ENCODE results near the gene C6orf141. TPM values are rescaled to one million over a fixed set of nuclear protein-coding genes. Genes with fewer than 3 reads are reported as not detected.

C6orf141 gene
- total and polyA plus RNA-seq, 2 experiments from 2014 or later: 5.2 to 6.4 TPM

DNA sequence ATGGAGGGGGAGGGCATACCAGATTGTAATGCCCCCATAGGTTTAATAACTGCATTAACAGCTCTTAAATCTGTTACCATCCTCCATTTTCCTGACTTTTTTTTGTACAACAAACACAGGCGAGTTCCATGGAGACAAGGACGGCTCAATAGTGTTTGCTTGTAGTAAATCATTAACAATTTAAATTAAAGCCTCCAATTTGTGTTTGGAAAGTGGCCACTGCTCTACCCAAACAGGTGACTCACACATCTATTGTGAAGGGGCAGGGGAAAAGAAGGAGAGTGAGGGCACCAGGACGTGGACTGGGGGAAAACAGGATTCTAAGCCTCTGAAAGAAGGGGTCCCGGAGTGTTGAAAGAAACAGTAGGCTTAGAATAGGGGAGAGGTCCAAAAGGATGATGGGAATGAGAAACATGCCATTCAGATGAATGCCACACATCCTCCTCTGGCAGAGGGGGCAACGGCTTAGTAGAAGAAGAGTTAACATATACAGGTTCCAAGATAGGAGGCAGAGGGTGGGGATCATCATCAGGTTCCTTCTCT, 43.8 kb upstream of the C6orf141 start:
- TF ChIP-seq CREB1 (CRISPR knock-in tag; IDR thresholded peaks at IDR 0.05; ENCODE audit: low read depth): no peak
- TF ChIP-seq EZH2phosphoT487 (IDR thresholded peaks at IDR 0.05; ENCODE audit: unreplicated experiment): no peak
- no peak for TF ChIP-seq NANOG (IDR thresholded peaks at IDR 0.05; ENCODE audit: borderline replicate concordance)
- TF ChIP-seq, protein P1, sequence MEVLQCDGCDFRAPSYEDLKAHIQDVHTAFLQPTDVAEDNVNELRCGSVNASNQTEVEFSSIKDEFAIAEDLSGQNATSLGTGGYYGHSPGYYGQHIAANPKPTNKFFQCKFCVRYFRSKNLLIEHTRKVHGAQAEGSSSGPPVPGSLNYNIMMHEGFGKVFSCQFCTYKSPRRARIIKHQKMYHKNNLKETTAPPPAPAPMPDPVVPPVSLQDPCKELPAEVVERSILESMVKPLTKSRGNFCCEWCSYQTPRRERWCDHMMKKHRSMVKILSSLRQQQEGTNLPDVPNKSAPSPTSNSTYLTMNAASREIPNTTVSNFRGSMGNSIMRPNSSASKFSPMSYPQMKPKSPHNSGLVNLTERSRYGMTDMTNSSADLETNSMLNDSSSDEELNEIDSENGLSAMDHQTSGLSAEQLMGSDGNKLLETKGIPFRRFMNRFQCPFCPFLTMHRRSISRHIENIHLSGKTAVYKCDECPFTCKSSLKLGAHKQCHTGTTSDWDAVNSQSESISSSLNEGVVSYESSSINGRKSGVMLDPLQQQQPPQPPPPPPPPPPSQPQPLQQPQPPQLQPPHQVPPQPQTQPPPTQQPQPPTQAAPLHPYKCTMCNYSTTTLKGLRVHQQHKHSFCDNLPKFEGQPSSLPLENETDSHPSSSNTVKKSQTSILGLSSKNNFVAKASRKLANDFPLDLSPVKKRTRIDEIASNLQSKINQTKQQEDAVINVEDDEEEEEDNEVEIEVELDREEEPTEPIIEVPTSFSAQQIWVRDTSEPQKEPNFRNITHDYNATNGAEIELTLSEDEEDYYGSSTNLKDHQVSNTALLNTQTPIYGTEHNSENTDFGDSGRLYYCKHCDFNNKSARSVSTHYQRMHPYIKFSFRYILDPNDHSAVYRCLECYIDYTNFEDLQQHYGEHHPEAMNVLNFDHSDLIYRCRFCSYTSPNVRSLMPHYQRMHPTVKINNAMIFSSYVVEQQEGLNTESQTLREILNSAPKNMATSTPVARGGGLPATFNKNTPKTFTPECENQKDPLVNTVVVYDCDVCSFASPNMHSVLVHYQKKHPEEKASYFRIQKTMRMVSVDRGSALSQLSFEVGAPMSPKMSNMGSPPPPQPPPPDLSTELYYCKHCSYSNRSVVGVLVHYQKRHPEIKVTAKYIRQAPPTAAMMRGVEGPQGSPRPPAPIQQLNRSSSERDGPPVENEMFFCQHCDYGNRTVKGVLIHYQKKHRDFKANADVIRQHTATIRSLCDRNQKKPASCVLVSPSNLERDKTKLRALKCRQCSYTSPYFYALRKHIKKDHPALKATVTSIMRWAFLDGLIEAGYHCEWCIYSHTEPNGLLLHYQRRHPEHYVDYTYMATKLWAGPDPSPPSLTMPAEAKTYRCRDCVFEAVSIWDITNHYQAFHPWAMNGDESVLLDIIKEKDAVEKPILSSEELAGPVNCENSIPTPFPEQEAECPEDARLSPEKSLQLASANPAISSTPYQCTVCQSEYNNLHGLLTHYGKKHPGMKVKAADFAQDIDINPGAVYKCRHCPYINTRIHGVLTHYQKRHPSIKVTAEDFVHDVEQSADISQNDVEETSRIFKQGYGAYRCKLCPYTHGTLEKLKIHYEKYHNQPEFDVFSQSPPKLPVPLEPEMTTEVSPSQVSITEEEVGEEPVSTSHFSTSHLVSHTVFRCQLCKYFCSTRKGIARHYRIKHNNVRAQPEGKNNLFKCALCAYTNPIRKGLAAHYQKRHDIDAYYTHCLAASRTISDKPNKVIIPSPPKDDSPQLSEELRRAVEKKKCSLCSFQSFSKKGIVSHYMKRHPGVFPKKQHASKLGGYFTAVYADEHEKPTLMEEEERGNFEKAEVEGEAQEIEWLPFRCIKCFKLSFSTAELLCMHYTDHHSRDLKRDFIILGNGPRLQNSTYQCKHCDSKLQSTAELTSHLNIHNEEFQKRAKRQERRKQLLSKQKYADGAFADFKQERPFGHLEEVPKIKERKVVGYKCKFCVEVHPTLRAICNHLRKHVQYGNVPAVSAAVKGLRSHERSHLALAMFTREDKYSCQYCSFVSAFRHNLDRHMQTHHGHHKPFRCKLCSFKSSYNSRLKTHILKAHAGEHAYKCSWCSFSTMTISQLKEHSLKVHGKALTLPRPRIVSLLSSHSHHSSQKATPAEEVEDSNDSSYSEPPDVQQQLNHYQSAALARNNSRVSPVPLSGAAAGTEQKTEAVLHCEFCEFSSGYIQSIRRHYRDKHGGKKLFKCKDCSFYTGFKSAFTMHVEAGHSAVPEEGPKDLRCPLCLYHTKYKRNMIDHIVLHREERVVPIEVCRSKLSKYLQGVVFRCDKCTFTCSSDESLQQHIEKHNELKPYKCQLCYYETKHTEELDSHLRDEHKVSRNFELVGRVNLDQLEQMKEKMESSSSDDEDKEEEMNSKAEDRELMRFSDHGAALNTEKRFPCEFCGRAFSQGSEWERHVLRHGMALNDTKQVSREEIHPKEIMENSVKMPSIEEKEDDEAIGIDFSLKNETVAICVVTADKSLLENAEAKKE (CRISPR knock-in tag; IDR thresholded peaks at IDR 0.05): no peak
- no peak for TF ChIP-seq JUNB (IDR thresholded peaks at IDR 0.05; ENCODE audit: unreplicated experiment)
- no peak for TF ChIP-seq ZNF114 (CRISPR knock-in tag; IDR thresholded peaks at IDR 0.05)
- TF ChIP-seq POLR2AphosphoS5 (IDR thresholded peaks at IDR 0.05; ENCODE audit: low read depth): no peak
- TF ChIP-seq, protein P2, sequence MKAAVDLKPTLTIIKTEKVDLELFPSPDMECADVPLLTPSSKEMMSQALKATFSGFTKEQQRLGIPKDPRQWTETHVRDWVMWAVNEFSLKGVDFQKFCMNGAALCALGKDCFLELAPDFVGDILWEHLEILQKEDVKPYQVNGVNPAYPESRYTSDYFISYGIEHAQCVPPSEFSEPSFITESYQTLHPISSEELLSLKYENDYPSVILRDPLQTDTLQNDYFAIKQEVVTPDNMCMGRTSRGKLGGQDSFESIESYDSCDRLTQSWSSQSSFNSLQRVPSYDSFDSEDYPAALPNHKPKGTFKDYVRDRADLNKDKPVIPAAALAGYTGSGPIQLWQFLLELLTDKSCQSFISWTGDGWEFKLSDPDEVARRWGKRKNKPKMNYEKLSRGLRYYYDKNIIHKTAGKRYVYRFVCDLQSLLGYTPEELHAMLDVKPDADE (IDR thresholded peaks at IDR 0.05): no peak
- TF ChIP-seq, protein P3, sequence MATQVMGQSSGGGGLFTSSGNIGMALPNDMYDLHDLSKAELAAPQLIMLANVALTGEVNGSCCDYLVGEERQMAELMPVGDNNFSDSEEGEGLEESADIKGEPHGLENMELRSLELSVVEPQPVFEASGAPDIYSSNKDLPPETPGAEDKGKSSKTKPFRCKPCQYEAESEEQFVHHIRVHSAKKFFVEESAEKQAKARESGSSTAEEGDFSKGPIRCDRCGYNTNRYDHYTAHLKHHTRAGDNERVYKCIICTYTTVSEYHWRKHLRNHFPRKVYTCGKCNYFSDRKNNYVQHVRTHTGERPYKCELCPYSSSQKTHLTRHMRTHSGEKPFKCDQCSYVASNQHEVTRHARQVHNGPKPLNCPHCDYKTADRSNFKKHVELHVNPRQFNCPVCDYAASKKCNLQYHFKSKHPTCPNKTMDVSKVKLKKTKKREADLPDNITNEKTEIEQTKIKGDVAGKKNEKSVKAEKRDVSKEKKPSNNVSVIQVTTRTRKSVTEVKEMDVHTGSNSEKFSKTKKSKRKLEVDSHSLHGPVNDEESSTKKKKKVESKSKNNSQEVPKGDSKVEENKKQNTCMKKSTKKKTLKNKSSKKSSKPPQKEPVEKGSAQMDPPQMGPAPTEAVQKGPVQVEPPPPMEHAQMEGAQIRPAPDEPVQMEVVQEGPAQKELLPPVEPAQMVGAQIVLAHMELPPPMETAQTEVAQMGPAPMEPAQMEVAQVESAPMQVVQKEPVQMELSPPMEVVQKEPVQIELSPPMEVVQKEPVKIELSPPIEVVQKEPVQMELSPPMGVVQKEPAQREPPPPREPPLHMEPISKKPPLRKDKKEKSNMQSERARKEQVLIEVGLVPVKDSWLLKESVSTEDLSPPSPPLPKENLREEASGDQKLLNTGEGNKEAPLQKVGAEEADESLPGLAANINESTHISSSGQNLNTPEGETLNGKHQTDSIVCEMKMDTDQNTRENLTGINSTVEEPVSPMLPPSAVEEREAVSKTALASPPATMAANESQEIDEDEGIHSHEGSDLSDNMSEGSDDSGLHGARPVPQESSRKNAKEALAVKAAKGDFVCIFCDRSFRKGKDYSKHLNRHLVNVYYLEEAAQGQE (IDR thresholded peaks at IDR 0.05; ENCODE audit: unreplicated experiment): no peak
- TF ChIP-seq, protein P4, sequence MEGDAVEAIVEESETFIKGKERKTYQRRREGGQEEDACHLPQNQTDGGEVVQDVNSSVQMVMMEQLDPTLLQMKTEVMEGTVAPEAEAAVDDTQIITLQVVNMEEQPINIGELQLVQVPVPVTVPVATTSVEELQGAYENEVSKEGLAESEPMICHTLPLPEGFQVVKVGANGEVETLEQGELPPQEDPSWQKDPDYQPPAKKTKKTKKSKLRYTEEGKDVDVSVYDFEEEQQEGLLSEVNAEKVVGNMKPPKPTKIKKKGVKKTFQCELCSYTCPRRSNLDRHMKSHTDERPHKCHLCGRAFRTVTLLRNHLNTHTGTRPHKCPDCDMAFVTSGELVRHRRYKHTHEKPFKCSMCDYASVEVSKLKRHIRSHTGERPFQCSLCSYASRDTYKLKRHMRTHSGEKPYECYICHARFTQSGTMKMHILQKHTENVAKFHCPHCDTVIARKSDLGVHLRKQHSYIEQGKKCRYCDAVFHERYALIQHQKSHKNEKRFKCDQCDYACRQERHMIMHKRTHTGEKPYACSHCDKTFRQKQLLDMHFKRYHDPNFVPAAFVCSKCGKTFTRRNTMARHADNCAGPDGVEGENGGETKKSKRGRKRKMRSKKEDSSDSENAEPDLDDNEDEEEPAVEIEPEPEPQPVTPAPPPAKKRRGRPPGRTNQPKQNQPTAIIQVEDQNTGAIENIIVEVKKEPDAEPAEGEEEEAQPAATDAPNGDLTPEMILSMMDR (conservative IDR thresholded peaks at IDR 0.05; ENCODE audit: low read depth in 2 of 2): no peak
- TF ChIP-seq EZH2 (IDR thresholded peaks at IDR 0.05; ENCODE audit: low read depth, unreplicated experiment): no peak
- TF ChIP-seq STAT1 (IDR thresholded peaks at IDR 0.05; ENCODE audit: unreplicated experiment): no peak
- TF ChIP-seq ZNF331 (CRISPR knock-in tag; IDR thresholded peaks at IDR 0.05; ENCODE audit: low read depth): no peak
- Mint-ChIP-seq H3K27me3 (ENCODE audit: insufficient read depth, low read depth, poor library complexity) (no peaks in the 10 kb centered on the region), H3K9me3 (peaks cover 9% of the 10 kb centered on the region), H3K27ac (no peak overlapping the region), H3K4me1 (no peaks in the 10 kb centered on the region; the same call in 1 of the 3 replicates), H3K4me3 (no peak overlapping the region), H3K36me3 (ENCODE audit: low read depth) (peaks cover 2% of the 10 kb centered on the region; the same call in 1 of the 3 replicates)
- no peaks in the 10 kb centered on the region for H3K27me3 ChIP-seq (ENCODE audit: insufficient read depth)
- H3F3A ChIP-seq (replicated peaks; ENCODE audit: low read depth): no peaks in the 10 kb centered on the region
- H3K4me2 ChIP-seq: no peak overlapping the region
- no peak for ATAC-seq
- no peaks in the 10 kb centered on the region for H3K79me2 ChIP-seq (replicated peaks; ENCODE audit: insufficient read depth)
- no peak overlapping the region for H3K4me3 ChIP-seq
- no peaks in the 10 kb centered on the region for H3K4me1 ChIP-seq (ENCODE audit: insufficient read depth)
- no peaks in the 10 kb centered on the region for H4K20me1 ChIP-seq (replicated peaks; ENCODE audit: insufficient read depth)
- no peak for DNase-seq (ENCODE audit: low spot score)
- H3K9me2 ChIP-seq (ENCODE audit: insufficient read depth): no peaks in the 10 kb centered on the region
- no peak overlapping the region for H3K27ac ChIP-seq (ENCODE audit: low read depth)
- H2AFZ ChIP-seq: no peak overlapping the region
- no peaks in the 10 kb centered on the region for H3K36me3 ChIP-seq (ENCODE audit: insufficient read depth)

All from GM23338 (cell line).